H1 (cell line): ENCODE data around the gene LCLAT1. TPM values are rescaled to one million over a fixed set of nuclear protein-coding genes. Genes with fewer than 3 reads are reported as not detected.

Source experiments
- CTCF ChIA-PET: fragments of 300-600 bp; sonication (Branson Sonifier 250); formaldehyde crosslinking; loops from one replicate; lab custom pipeline; 2021; ENCODE audit not compliant: partially characterized antibody; lab: Charles Lee
- POLR2A ChIA-PET: fragments of 300-600 bp; sonication (Branson Sonifier 250); formaldehyde crosslinking; loops from one replicate; lab custom pipeline; 2021; ENCODE audit warnings: inconsistent platforms; ENCODE audit not compliant: partially characterized antibody; lab: Charles Lee
- DNase-seq, 2 experiments: peaks; one replicate each; pipeline versions ENCODE4 v3.0.0 to v3.0.0-alpha.2; 2010 to 2022; ENCODE audit warnings: low spot score in 2 of 2, low read depth in 1 of 2, mixed read lengths in 1 of 2
- FAIRE-seq: peaks from 2 replicates; lab custom pipeline; 2011; peaks lifted over from hg19 to GRCh38; lab: Jason Lieb, UNC
- H2AFZ ChIP-seq: 2 replicates; pipeline ENCODE4 v1.8.1; 2012; ENCODE audit warnings: low read length, inconsistent platforms
- H2AK5ac ChIP-seq: 2 replicates; pipeline ENCODE4 v1.6.1; 2013; ENCODE audit warnings: low read depth, low read length
- H2BK120ac ChIP-seq: replicated peaks from 2 replicates; pipeline ENCODE3; 2013; ENCODE audit warnings: low read depth, low read length, inconsistent platforms
- H2BK12ac ChIP-seq: 2 replicates; pipeline ENCODE4 v1.6.1; 2013; ENCODE audit warnings: low read depth, low read length
- H2BK15ac ChIP-seq: 2 replicates; pipeline ENCODE4 v1.6.1; 2013; ENCODE audit warnings: low read length
- H2BK20ac ChIP-seq: 2 replicates; pipeline ENCODE4 v1.6.1; 2013; ENCODE audit warnings: low read length
- H2BK5ac ChIP-seq: 2 replicates; pipeline ENCODE4 v1.6.1; 2013; ENCODE audit warnings: low read depth, low read length
- H3K14ac ChIP-seq: 2 replicates; pipeline ENCODE4 v1.6.1; 2013; ENCODE audit warnings: inconsistent platforms; ENCODE audit not compliant: insufficient read length
- H3K18ac ChIP-seq: 2 replicates; pipeline ENCODE4 v1.6.1; 2013; ENCODE audit warnings: low read length; ENCODE audit errors: extremely low read depth
- H3K23ac ChIP-seq: 2 replicates; pipeline ENCODE4 v1.6.1; 2013; ENCODE audit warnings: inconsistent platforms; ENCODE audit not compliant: insufficient read length
- H3K23me2 ChIP-seq: 2 replicates; pipeline ENCODE4 v1.6.1; 2013; ENCODE audit warnings: low read depth, low read length
- H3K27ac ChIP-seq: 2 replicates; pipeline ENCODE4 v1.6.1; 2011; ENCODE audit warnings: low read depth, low read length, inconsistent platforms
- H3K27me3 ChIP-seq, 4 experiments: replicated peaks in 1 of 4; 1 replicate in 1 of 4; 2 replicates in 3 of 4; pipeline versions ENCODE4 v1.6.1 to v1.8.1; 2011 to 2013; ENCODE audit warnings: low read length in 3 of 4, mild to moderate bottlenecking in 3 of 4, inconsistent platforms in 2 of 4, mixed read lengths in 2 of 4, moderate library complexity in 1 of 4; ENCODE audit not compliant: control insufficient read depth in 3 of 4, insufficient read depth in 3 of 4; ENCODE audit errors: extremely low read depth in 1 of 4
- H3K36me3 ChIP-seq, 4 experiments: 2 replicates each; pipeline versions ENCODE4 v1.6.1 to v1.8.1; 2011 to 2013; ENCODE audit warnings: mild to moderate bottlenecking in 4 of 4, low read length in 3 of 4, moderate library complexity in 2 of 4, control low read depth in 1 of 4, inconsistent platforms in 1 of 4; ENCODE audit not compliant: insufficient read depth in 4 of 4, control insufficient read depth in 2 of 4
- H3K4ac ChIP-seq: replicated peaks from 2 replicates; pipeline ENCODE3; 2013; ENCODE audit warnings: low read length, low read depth, mixed read lengths, inconsistent platforms; ENCODE audit not compliant: insufficient read length
- H3K4me1 ChIP-seq, 4 experiments: replicated peaks in 1 of 4; 1 replicate in 1 of 4; 2 replicates in 3 of 4; pipeline versions ENCODE4 v1.6.1 to v1.8.1; 2011 to 2013; ENCODE audit warnings: low read length in 3 of 4, inconsistent platforms in 2 of 4, mixed read lengths in 1 of 4; ENCODE audit not compliant: insufficient read depth in 4 of 4, control insufficient read depth in 3 of 4
- H3K4me2 ChIP-seq, 2 experiments: 2 replicates each; pipeline versions ENCODE4 v1.6.1 to v1.8.1; 2011 to 2013; ENCODE audit warnings: low read depth in 2 of 2, low read length in 2 of 2, control low read depth in 1 of 2, inconsistent platforms in 1 of 2, mild to moderate bottlenecking in 1 of 2; ENCODE audit not compliant: insufficient read depth in 1 of 2
- H3K4me3 ChIP-seq, 4 experiments: fragments of 200-600, 300-600 bp in 1 of 4; sonication (generic), shearing (Covaris generic), sonication (Bioruptor Twin) in 1 of 4; 2 replicates each; pipeline versions ENCODE4 v1.5.1 to v1.8.1; 2011 to 2016; ENCODE audit warnings: low read length in 4 of 4, low read depth in 3 of 4, control low read depth in 2 of 4, inconsistent platforms in 2 of 4, mild to moderate bottlenecking in 2 of 4, mixed read lengths in 1 of 4, moderate library complexity in 1 of 4; ENCODE audit not compliant: insufficient read depth in 2 of 4; ENCODE audit errors: extremely low read depth in 1 of 4
- H3K56ac ChIP-seq: replicated peaks from 2 replicates; pipeline ENCODE3; 2013; ENCODE audit warnings: low read depth, mild to moderate bottlenecking, mixed read lengths, low read length, inconsistent platforms; ENCODE audit not compliant: insufficient read length
- H3K79me1 ChIP-seq: 2 replicates; pipeline ENCODE4 v1.6.1; 2013; ENCODE audit warnings: low read depth, low read length, control low read depth
- H3K79me2 ChIP-seq, 2 experiments: 2 replicates each; pipeline versions ENCODE4 v1.6.1 to v1.8.1; 2012 to 2013; ENCODE audit warnings: low read length in 2 of 2, mild to moderate bottlenecking in 2 of 2, inconsistent platforms in 1 of 2; ENCODE audit not compliant: insufficient read depth in 2 of 2, control insufficient read depth in 1 of 2
- H3K9ac ChIP-seq, 4 experiments: replicated peaks in 1 of 4; 1 replicate in 1 of 4; 2 replicates in 3 of 4; pipeline versions ENCODE4 v1.6.1 to v1.8.1; 2011 to 2013; ENCODE audit warnings: low read depth in 3 of 4, low read length in 3 of 4, control low read depth in 2 of 4, mild to moderate bottlenecking in 2 of 4, moderate library complexity in 2 of 4, inconsistent platforms in 1 of 4; ENCODE audit errors: extremely low read depth in 1 of 4
- H3K9me3 ChIP-seq, 2 experiments: 2 replicates each; pipeline versions ENCODE4 v1.6.1 to v1.8.1; 2012 to 2013; ENCODE audit warnings: mild to moderate bottlenecking in 2 of 2, moderate library complexity in 2 of 2, control low read depth in 1 of 2, inconsistent platforms in 1 of 2, low read depth in 1 of 2, low read length in 1 of 2, mixed read lengths in 1 of 2; ENCODE audit not compliant: insufficient read depth in 2 of 2
- H4K20me1 ChIP-seq, 2 experiments: replicated peaks in 1 of 2; 2 replicates each; pipeline versions ENCODE3 to v1.8.1; 2011 to 2013; ENCODE audit warnings: inconsistent platforms in 2 of 2, low read length in 2 of 2, mild to moderate bottlenecking in 1 of 2; ENCODE audit not compliant: insufficient read depth in 2 of 2, control insufficient read depth in 1 of 2
- H4K5ac ChIP-seq: 2 replicates; pipeline ENCODE4 v1.6.1; 2013; ENCODE audit warnings: low read length, low read depth, mixed read lengths, inconsistent platforms; ENCODE audit not compliant: insufficient read length
- H4K8ac ChIP-seq: 2 replicates; pipeline ENCODE4 v1.8.0; 2013; ENCODE audit warnings: mild to moderate bottlenecking, moderate library complexity, low read length, inconsistent platforms; ENCODE audit not compliant: insufficient read depth; ENCODE audit errors: extremely low read depth
- H4K91ac ChIP-seq: replicated peaks from 2 replicates; pipeline ENCODE3; 2013; ENCODE audit warnings: low read length, mixed read lengths, inconsistent platforms; ENCODE audit not compliant: insufficient read length
- CBX5 ChIP-seq: fragments of 300-800, 300-1000 bp; sonication (generic); IDR thresholded peaks from 2 replicates; pipeline ENCODE4 v1.7.1; 2016; ENCODE audit warnings: antibody characterized with exemption, low read length, low read depth
- CBX8 ChIP-seq: fragments of 300-800, 300-1000 bp; sonication (generic); IDR thresholded peaks from 2 replicates; pipeline ENCODE4 v1.7.1; 2016; ENCODE audit warnings: low read depth, low read length, borderline replicate concordance
- CHD2 ChIP-seq: IDR thresholded peaks from 2 replicates; pipeline ENCODE4 v1.6.1; 2012; ENCODE audit warnings: low read length, improper control_type of control experiment
- KDM1A ChIP-seq: fragments of 200-600, 300-600 bp; sonication (generic); IDR thresholded peaks from 2 replicates; pipeline ENCODE4 v1.7.1; 2016; ENCODE audit warnings: mild to moderate bottlenecking, low read length, borderline replicate concordance
- MAFK ChIP-seq: IDR thresholded peaks from 2 replicates; pipeline ENCODE4 v1.6.1; 2012; ENCODE audit warnings: low read depth, mild to moderate bottlenecking, improper control_type of control experiment, low read length
- POLR2A ChIP-seq, 2 experiments: IDR thresholded peaks; 1 replicate in 1 of 2; 2 replicates in 1 of 2; pipeline ENCODE4 v1.6.1; 2011; ENCODE audit warnings: low read depth in 2 of 2, low read length in 2 of 2, mild to moderate bottlenecking in 2 of 2; ENCODE audit errors: control extremely low read depth in 1 of 2
- POLR2AphosphoS5 ChIP-seq: IDR thresholded peaks from 2 replicates; pipeline ENCODE4 v1.6.1; 2011; ENCODE audit warnings: low read depth, low read length
- SUZ12 ChIP-seq: fragments of 200-600 bp; sonication (generic); IDR thresholded peaks from 2 replicates; pipeline ENCODE4 v1.6.1; 2012; ENCODE audit warnings: mild to moderate bottlenecking, inconsistent platforms, low read length, moderate library complexity, mixed read lengths
- TEAD4 ChIP-seq: IDR thresholded peaks from 2 replicates; pipeline ENCODE4 v1.6.1; 2012; ENCODE audit warnings: low read depth, low read length, inconsistent platforms, mixed read lengths
- WGBS, 2 experiments: shearing (Covaris generic) in 1 of 2; methylation state at CpG; one replicate each; pipeline versions ENCODE4 v1.1.6 to v1.1.7; 2013 to 2015; ENCODE audit warnings: low lambda C conversion rate in 2 of 2, mixed read lengths in 2 of 2, inconsistent platforms in 1 of 2, low coverage in 1 of 2, missing lambda C conversion rate in 1 of 2; ENCODE audit not compliant: insufficient replicate concordance in 2 of 2, insufficient coverage in 1 of 2, insufficient read length in 1 of 2; ENCODE audit errors: extremely low coverage in 1 of 2, missing lambda C conversion rate in 1 of 2; 5-methylcytosine and 5-hydroxymethylcytosine counted together
- polyA plus RNA-seq, 7 experiments: library from polyadenylated mRNA; depleted of rRNA in 3 of 7; stranded (reverse) in 5 of 7; unstranded in 2 of 7; fragments of >200 nt in 5 of 7; fragments of 200-250 nt in 2 of 7; gene quantifications; 1 replicate in 5 of 7; 2 replicates in 1 of 7; 4 replicates in 1 of 7; pipeline versions ENCODE4 v1.2.1 to v1.2.3, GENCODE V29; 2011 to 2013; ENCODE audit warnings: missing spikeins in 2 of 7, mixed read lengths in 2 of 7
- total RNA-seq: library from RNA; stranded (reverse); fragmentation: NEBNext Ultra II Directional; extraction: Animal tissue kit (Norgen Biotek cat#: 25700); gene quantifications from 2 replicates; pipeline ENCODE4 v1.2.1, GENCODE V29; 2021
- TF ChIP-seq, protein P1 (sequence below): IDR thresholded peaks from 2 replicates; pipeline ENCODE4 v1.6.1; 2012; ENCODE audit warnings: low read length, inconsistent platforms
- TF ChIP-seq, protein P2 (sequence below): IDR thresholded peaks from 2 replicates; pipeline ENCODE4 v1.6.1; 2012; ENCODE audit warnings: inconsistent platforms

Gene LCLAT1
- total and polyA plus RNA-seq, 2 of the 8 experiments (the other 6 are each of a cell fraction or from before 2014, with no cell fraction given) = 7.6 to 22.0 TPM

DNA sequence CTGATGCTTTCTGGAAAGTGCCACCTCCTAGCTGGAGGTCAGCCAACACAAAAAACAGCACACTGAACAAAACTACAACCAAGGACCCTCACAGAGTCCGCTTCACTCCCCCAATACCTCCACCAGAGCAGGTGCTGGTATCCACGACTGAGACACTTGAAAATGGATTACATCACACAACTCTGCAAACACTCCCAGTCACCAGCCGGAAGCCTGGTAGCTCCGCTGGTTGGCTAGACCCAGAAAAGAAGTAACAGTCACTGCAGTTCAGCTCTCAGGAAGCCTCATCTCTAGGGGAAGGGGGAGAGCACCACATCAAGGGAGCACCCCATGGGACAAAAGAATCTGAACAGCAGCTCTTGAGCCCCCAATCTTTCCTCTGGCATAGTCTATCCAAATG lies 175.4 kb downstream of the LCLAT1 start:
- Histone ChIP-seq H4K8ac (no peak overlapping the region), H3K79me2 (no peaks in the 10 kb centered on the region), H4K91ac (no peak overlapping the region), H2AK5ac (no peak overlapping the region), H3K23ac (no peak overlapping the region), H3K56ac (no peak overlapping the region), H3K9ac (no peak overlapping the region), H2BK120ac (no peak overlapping the region), H3K27me3 (no peaks in the 10 kb centered on the region), H2BK20ac (no peak overlapping the region), H4K5ac (no peak overlapping the region), H3K18ac (no peak overlapping the region), H3K4me2 (no peak overlapping the region), H3K9me3 (no peaks in the 10 kb centered on the region), H3K27ac (no peak overlapping the region), H3K4ac (no peak overlapping the region), H3K23me2 (no peaks in the 10 kb centered on the region), H2BK15ac (no peak overlapping the region), H3K4me3 (no peak overlapping the region), H2AFZ (no peak overlapping the region), H3K14ac (no peak overlapping the region), H2BK12ac (no peak overlapping the region), H2BK5ac (no peak overlapping the region), H4K20me1 (no peaks in the 10 kb centered on the region), H3K4me1 (peaks cover 0 to 5% (median 0%) of the 10 kb centered on the region in 4 experiments; a peak in 1 of 7 replicates), H3K36me3 (no peaks in the 10 kb centered on the region), H3K79me1 (no peaks in the 10 kb centered on the region)
- DNase-seq (no peak), FAIRE-seq (no peak)
- CTCF ChIA-PET = interaction anchor here (0.9 to 1.8 kb wide), 5 partner anchors 9 to 457 kb away, joined by 3 to 6 read pairs (median 5); no protein-coding TSS in a partner anchor
- no peak for TF ChIP-seq POLR2AphosphoS5
- TF ChIP-seq SUZ12 = no peak
- TF ChIP-seq CHD2 = no peak
- TF ChIP-seq, protein P1, sequence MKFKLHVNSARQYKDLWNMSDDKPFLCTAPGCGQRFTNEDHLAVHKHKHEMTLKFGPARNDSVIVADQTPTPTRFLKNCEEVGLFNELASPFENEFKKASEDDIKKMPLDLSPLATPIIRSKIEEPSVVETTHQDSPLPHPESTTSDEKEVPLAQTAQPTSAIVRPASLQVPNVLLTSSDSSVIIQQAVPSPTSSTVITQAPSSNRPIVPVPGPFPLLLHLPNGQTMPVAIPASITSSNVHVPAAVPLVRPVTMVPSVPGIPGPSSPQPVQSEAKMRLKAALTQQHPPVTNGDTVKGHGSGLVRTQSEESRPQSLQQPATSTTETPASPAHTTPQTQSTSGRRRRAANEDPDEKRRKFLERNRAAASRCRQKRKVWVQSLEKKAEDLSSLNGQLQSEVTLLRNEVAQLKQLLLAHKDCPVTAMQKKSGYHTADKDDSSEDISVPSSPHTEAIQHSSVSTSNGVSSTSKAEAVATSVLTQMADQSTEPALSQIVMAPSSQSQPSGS = no peak
- TF ChIP-seq TEAD4 = no peak
- TF ChIP-seq KDM1A = no peak
- TF ChIP-seq CBX5 = no peak
- no peak for TF ChIP-seq CBX8
- no peak for TF ChIP-seq POLR2A (IDR thresholded peaks at IDR 0.05; ENCODE audit: control extremely low read depth in 1 of 2, low read depth in 2 of 2, low read length in 2 of 2)
- TF ChIP-seq, protein P2, sequence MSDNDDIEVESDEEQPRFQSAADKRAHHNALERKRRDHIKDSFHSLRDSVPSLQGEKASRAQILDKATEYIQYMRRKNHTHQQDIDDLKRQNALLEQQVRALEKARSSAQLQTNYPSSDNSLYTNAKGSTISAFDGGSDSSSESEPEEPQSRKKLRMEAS = no peak
- no peak for TF ChIP-seq MAFK
- POLR2A ChIA-PET = interaction anchor here (2.4 kb wide), 1 partner anchor 10 kb away, joined by 7 read pairs; no protein-coding TSS in a partner anchor
- 94% methylated on average over 4 of the region's 4 CpGs; no CpG with 5 or more reads in 1 of the 2 experiments for WGBS, 2 experiments
